Measurements from ENCODE around the gene VSIG10. TPM values are rescaled to one million over a fixed set of nuclear protein-coding genes. Genes with fewer than 3 reads are reported as not detected.

Gene VSIG10
- total and polyA plus RNA-seq, 2 of the 13 experiments (the other 11 are each of a cell fraction or from before 2014, with no cell fraction given): 25.6 to 42.5 TPM

- TF ChIP-seq ZNF251 (CRISPR knock-in tag; IDR thresholded peaks at IDR 0.05) (no peak), PAWR (CRISPR knock-in tag; IDR thresholded peaks at IDR 0.05; ENCODE audit: borderline replicate concordance) (no peak), ZIK1 (CRISPR knock-in tag; IDR thresholded peaks at IDR 0.05; ENCODE audit: borderline replicate concordance, low read depth) (no peak), RARA (CRISPR knock-in tag; IDR thresholded peaks at IDR 0.05) (0 out of 2 replicates have a peak, but pooled peaks have one; percentile 41), TARDBP (CRISPR knock-in tag; IDR thresholded peaks at IDR 0.05) (peak; percentile 24; the same call in 1 of the 2 replicates), CENPBD1 (CRISPR knock-in tag; IDR thresholded peaks at IDR 0.05; ENCODE audit: borderline replicate concordance, low read depth) (no peak), RXRB (CRISPR knock-in tag; IDR thresholded peaks at IDR 0.05; ENCODE audit: borderline replicate concordance) (peak; percentile 15; the same call in 1 of the 2 replicates), FOXK1 (CRISPR knock-in tag; IDR thresholded peaks at IDR 0.05; ENCODE audit: borderline replicate concordance, low read depth) (no peak), CREM (IDR thresholded peaks at IDR 0.05) (peak; percentile 37), CREM (CRISPR knock-in tag; IDR thresholded peaks at IDR 0.05) (no peak), ZNF772 (CRISPR knock-in tag; IDR thresholded peaks at IDR 0.05) (no peak), BORCS8-MEF2B (CRISPR knock-in tag; IDR thresholded peaks at IDR 0.05) (no peak), ZNF362 (CRISPR knock-in tag; IDR thresholded peaks at IDR 0.05; ENCODE audit: borderline replicate concordance) (peak; percentile 86), ZNF30 (CRISPR knock-in tag; IDR thresholded peaks at IDR 0.05) (no peak), FOXP1 (IDR thresholded peaks at IDR 0.05) (no peak), FOXP1 (CRISPR knock-in tag; IDR thresholded peaks at IDR 0.05) (peak; percentile 71), SAFB2 (CRISPR knock-in tag; IDR thresholded peaks at IDR 0.05; ENCODE audit: borderline replicate concordance, low read depth) (no peak), MAF1 (CRISPR knock-in tag; IDR thresholded peaks at IDR 0.05; ENCODE audit: borderline replicate concordance) (no peak), MIXL1 (CRISPR knock-in tag; IDR thresholded peaks at IDR 0.05) (0 out of 2 replicates have a peak, but pooled peaks have one; percentile 26), PPARG (CRISPR knock-in tag; conservative IDR thresholded peaks at IDR 0.05) (0 out of 2 replicates have a peak, but pooled peaks have one; percentile 22), MZF1 (CRISPR knock-in tag; IDR thresholded peaks at IDR 0.05; ENCODE audit: borderline replicate concordance) (no peak), ETS1 (CRISPR knock-in tag; IDR thresholded peaks at IDR 0.05) (no peak), PHF5A (CRISPR knock-in tag; IDR thresholded peaks at IDR 0.05; ENCODE audit: low read depth, unreplicated experiment) (peak; percentile 22)
Measured at GRCh38 chr12:118063576-118064391, 40.0 kb downstream of the VSIG10 start (continued).
